ENCODE data around the gene PLB1.
A peak's percentile ranks its signal among the peaks of the same experiment; 100 is the strongest.

The PLB1 gene

GRCh38 chr2:28613633-28614501 lies 118.0 kb downstream of the PLB1 start:
- peak in 1 of 3 experiments; percentile 24 for DNase-seq (ENCODE audit: low read depth in 3 of 3)

- no peak for DNase-seq (ENCODE audit: low read depth in 3 of 3)
These were observed 119.8 kb downstream of the PLB1 start for GRCh38 chr2:28615706-28616105.

- no peak for DNase-seq (ENCODE audit: low read depth in 3 of 3)
These were observed 120.6 kb downstream of the PLB1 start for GRCh38 chr2:28616396-28616999.

DNA sequence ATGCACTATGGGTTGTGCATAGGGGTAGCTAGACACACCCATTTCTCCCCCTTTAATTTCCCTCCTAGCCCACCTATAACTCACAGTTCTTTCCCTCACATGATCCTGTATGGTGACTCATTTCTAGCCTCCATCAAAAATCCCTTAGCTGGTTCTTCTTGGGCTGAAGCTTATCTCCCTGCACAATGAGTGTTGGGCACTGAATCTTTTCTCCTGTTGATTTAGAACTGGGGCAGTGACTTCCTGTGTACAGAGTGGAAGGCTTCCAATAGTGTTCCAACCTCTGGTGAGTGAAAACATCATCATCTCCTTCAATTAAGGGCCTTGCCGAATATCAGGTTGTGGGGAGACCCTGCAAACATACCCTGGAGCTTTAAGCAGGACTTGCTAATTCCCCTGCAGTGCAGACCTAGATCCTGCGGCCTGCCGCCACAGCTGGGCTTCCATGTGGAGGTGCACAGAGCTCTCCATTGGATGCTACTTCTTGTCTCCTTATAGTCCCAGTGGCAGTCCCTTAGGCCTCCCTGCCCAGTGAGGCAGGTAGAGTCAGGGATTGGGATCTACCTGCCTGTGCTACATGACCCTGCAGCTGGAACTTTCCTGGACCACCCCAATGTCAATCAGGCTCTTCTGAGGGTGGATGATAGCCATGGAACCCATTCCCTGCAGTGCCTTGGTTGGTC lies 121.8 kb downstream of the PLB1 start:
- DNase-seq (ENCODE audit: low read depth in 3 of 3): no peak

DNA sequence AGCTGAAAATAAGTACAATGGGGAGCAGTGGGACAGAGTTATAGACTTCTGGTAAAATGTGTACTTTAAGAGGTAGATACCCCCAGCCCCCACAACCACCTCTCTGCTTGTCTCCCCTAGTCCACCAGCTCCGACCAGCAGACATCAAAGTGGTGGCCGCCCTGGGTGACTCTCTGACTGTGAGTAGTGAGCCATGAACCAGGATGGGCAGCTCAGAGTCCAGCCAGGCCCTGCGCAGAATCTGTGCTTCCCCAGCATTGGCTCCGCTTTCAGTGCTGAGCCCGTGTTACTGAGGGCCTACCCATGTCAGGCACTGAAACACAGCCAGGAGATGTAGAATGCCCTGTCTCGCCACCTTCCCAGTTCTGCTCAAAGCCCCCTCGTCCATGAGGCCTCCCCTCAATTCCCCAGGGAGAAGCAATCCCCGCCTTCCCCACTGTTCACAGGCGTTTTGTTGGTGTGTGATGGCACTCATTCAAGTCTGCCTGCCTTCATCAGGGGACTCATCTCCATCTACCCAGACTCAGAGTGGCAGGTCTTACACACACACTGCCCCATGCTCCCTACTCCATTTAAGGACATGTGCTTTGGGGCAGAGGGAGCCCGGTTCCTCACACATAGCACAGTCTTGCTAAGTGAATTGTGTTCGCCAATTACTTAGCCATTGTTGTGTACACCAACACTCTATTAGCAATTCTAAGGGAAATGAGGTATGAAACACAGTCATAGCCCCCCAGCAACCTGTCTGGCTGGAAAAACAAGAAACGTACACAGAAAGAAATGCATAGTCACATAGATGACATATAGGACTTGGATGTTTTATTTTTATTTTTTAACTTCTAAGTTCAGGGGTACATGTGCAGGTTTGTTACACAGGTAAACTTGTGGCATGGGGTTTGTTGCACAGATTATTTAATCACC lies 122.6 kb downstream of the PLB1 start:
- no peak for DNase-seq (ENCODE audit: low read depth in 3 of 3)

DNA sequence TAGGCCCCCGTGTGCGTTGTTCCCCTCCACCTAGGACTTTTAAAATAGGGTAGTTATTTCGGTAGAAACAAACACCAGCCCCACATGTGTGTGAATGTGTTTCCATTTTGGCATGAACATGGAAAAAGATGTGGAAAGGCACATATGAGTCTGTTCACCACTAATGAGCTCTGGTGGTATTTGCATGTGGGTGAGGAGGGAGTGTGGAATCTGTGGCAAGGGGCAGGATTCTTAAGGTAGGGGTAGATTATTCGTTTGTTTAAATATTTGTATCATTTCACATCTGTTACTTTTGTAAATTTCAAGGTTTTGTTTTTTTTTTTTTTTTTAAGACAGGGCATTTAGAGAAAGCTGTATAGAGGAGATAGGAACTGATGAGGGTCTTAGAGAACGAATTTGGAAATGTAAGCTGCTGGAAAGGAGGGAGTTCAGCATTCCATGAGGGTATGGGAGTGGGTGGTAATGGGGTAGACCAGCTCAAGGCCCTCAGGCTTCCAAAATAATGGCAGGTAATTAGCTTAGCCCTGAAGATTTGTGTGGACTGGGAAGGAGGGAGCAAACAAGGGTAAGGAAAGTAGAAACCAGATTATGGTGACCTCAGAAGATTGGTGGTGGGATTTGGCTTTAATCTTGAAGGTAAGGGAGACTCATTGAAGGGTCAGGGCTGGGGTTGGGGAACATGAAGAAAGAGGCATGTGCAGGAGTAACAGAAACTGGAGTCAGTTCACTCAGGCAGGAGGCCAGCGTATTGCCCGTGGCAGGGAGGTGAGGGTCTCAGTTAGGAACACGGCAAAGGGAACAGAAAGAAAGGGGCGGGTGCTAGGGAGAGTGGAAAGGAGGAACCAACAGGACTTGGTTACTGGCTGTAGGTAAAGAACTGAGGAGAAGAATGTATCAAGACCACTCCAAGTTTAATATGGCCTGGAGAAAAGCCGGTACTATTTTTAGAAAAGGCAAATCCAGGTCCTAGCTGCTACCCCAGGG lies 123.6 kb downstream of the PLB1 start:
- DNase-seq (ENCODE audit: low read depth in 3 of 3): no peak

DNA sequence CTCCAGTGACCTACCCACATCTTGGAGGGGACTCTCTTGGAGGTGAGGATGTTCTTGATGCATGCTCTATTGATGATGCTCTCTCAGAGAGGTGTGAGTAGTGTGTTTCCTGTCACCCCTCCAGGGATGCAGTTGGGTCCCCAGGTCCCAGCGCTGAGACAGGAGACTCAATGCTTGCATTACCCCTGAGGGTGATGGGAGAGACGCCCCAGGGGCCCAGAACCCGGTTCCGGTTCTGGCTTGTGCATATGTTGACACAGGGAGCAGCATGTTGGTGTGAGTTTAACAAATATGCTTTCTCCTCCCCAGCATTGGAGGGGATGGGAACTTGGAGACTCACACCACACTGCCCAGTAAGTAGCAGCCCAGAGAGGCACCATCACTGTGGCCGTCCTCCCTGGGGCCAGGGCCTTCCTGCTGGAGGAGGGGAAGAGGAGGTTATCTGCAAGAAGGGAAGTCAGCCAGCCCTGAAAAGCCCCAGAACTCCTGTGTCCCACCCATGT lies 124.5 kb downstream of the PLB1 start:
- no peak for DNase-seq (ENCODE audit: low read depth in 3 of 3)

GRCh38 chr2:28620801-28621171 lies 124.9 kb downstream of the PLB1 start:
- DNase-seq (ENCODE audit: low read depth in 3 of 3): no peak

DNA sequence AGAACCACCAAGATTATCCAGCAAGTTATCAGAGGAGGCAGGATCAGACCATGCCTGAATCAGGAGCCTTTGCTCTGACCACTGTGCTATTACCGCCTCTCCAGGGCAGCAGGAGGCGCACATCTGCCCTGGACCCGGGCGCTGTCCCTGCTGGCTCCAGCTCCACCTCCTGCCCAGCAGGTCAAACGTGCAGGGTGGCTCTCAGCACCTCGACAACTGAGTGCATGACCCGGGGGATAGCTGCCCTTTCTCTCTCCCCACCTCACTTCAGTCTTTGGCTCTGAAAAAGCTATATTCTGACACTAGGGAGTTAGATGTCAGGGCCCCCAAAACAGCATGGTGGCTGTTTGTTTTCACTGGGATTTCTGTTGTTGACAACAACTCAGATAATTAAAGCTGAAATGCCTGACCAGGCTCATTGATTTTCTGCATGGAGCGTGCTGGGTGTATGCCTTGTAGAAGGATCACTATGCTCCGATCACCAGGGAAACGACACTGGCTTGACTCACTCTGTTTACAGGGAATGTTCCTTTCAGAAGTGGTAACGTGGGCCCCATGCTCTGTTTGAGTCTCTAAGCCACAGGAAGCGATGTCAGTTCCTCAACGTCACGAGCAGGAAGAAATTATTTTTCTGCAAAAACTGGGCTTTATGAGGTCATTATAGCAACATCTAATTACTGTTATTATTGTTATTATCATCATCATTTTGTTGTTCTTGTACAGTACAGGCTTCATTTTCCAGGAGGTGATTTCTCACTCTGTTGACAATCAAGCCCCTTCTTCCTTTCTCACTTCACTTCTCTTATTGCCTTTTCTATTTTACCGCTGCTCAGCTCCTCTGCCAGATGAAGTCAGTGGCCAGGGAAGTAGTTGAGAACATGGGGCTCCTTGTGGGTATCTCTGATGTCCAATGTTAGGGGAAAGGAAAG lies 125.6 kb downstream of the PLB1 start:
- DNase-seq (ENCODE audit: low read depth in 3 of 3): peak; percentile 23 to 54 (median 38)

DNA sequence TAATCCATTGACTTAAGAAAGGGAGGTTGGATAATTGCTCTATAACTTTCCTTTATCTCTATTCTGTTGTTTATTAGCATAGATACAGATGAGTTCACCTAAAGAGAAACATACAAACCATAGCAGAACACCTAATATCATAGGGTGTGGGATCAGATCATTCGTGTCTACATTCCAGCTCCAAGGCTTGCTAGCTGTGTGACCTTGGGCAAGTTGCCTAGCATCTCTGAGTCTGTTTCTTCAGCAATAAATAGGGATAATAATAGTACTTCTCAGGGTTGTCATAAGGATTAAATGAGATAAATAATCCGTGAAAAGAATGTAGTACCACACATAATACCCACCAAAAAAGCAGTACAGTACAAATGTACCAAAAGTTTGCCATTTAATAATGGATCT lies 126.2 kb downstream of the PLB1 start:
- no peak for DNase-seq (ENCODE audit: low read depth in 3 of 3)

DNA sequence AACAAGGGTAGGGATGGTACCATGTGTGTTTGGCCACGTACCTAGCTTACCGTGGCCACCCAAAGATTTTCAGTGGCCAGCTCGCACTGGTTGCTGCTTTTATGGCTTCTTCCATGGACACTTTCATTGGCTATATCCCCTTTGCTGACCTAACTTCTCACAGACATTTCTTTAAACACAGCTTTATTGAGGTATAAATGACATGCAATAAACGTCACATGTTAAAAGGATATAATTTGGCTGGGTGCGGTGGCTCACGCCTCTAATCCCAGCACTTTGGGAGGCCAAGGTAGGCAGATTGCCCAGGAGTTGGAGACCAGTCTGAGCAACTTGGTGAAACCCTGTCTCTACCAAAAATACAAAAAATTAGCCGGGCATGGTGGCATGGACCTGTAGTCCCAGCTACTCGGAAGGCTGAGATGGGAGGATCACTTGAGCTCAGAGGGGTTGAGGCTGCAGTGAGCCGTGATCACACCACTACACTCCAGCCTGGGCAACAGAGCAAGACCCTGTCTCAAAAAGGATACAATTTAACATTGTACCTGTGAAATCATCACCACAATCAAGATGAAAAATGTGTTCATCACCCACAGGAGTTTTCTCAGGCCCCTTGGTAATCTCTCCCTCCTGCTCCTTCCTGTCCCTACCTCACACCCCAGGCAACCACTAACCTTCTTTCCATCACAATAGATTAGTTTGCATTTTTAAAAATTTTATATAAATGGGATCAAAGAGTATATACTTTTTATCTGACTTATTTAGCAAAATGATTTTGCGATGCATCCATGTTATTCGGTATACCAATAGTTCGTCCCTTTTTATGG lies 127.9 kb downstream of the PLB1 start:
- no peak for DNase-seq (ENCODE audit: low read depth in 3 of 3)

- DNase-seq (ENCODE audit: low read depth in 3 of 3): no peak
These were observed 128.6 kb downstream of the PLB1 start for GRCh38 chr2:28624436-28624792.

DNA sequence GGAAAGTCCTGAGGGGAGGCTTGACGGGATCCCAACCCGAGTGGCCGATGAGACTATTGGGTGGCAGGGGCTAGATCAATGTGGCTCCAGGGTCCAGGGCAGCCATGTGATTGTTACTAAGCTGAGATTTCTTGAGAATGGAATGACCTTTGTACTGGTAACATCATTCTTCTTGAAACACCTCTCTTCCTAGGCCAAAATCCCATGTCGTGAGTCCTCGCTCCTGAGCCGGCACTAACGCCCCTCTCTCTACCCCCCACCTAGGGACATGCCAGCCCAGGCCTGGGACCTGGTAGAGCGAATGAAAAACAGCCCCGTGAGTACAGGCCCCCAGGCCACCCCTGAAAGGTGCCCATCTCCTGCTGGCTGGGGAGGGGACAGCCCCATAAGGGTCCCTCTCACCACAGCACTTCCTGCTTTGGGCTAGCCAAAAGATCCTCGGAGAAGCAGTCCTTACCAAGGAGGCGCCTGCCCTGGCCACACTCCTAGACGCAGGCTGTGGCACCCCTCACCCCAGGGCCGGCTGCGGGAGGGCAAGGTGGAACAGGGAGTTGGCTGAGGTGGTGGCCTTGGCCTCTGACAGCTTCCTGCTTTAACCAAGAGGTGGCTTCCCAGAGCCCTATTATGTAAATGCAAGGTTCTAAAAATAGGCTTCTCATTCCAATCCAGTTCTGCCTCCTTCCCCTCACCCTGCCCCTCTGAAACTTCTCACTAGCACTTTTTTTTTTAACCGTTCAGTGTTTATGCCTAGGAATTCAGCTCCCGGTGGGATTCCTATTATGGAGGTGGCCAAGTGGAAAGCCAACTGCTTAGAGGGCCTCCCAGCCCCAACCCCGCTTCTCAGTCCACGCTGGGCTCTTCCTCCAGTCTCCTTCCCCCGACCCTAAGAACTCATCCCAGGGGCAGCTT lies 129.2 kb downstream of the PLB1 start:
- peak; percentile 28 to 34 (median 32) for DNase-seq (ENCODE audit: low read depth in 3 of 3)

DNA sequence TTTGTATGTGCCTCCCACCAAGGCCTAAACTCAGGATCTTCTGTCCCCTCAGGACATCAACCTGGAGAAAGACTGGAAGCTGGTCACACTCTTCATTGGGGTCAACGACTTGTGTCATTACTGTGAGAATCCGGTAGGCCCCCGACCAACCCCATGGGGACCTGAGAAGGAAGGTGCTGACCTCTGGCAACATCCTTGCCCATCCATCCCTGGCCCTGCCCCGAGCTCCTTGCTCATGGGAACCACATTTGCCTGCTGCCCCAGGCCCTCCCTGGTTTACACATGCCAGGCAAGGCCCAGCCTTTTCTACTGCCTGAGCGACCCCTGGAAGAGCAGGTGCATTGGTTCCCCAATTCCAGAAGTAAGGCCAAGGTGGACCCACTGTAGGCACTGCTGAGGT lies 130.5 kb downstream of the PLB1 start:
- DNase-seq (ENCODE audit: low read depth in 3 of 3): no peak

- DNase-seq (ENCODE audit: low read depth in 3 of 3): no peak
These were observed 131.1 kb downstream of the PLB1 start for GRCh38 chr2:28626891-28627421.

GRCh38 chr2:28627722-28628480 lies 132.0 kb downstream of the PLB1 start:
- DNase-seq (ENCODE audit: low read depth in 3 of 3): no peak

Data from stimulated activated CD4-positive, alpha-beta T cell treated with anti-CD3 and anti-CD28 coated beads, TNF-alpha, amount 100 ng/mL, for 4 hours (primary cell).